Activated CD8-positive, alpha-beta memory T cell treated with anti-CD3 and anti-CD28 coated beads for 4 hours (primary cell): ENCODE measurements around the gene C17orf75.

Experiments used
- DNase-seq, 2 donors: peaks; one replicate each; pipeline ENCODE4 v3.0.0-alpha.2; 2020; ENCODE audit warnings: low read depth in 2 of 2

Gene C17orf75

DNA sequence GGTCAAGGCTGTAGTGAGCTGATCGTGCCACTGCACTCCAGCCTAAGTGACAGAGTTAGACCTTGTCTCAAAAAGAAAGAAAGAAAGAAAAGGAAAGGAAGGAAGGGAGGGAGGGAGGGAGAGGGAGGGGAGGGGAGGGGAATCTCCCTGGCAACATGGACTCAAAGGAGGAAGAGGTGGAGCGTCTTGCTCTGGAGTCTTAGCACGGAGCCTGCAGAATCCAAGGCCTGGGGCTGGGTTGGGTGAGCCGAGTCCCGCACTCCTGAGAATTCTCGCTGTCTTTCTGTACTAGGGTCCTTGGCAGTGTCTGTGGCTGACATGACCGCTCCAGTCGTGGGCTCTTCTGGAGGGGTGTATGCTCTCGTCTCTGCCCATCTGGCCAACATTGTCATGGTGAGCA, 36.9 kb downstream of the C17orf75 start:
- no peak for DNase-seq

DNA sequence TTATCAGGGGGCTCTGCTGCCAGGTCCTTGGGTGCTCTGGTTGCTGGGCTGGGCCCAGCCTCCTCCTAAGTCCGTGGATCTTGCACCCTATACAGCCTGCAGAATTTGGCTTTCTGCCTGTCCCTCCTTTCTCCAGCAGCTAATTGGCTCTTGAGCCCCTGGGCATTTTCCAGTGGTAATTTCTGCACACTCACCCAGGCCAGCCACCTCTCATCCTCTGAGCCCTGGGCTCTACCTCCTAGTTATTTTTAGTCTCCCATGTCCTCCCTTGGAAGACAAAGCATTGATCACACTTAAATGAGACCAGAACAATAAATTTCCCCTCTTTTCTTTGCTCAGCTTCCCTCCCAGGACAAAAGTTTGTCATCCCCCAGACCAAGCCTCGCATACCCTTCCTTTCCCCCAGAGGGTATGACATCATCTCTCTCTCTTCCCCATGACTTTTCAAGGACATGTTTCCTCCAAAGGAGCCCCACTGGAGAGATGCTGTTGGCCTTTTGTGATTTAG, 38.1 kb downstream of the C17orf75 start:
- no peak for DNase-seq

DNA sequence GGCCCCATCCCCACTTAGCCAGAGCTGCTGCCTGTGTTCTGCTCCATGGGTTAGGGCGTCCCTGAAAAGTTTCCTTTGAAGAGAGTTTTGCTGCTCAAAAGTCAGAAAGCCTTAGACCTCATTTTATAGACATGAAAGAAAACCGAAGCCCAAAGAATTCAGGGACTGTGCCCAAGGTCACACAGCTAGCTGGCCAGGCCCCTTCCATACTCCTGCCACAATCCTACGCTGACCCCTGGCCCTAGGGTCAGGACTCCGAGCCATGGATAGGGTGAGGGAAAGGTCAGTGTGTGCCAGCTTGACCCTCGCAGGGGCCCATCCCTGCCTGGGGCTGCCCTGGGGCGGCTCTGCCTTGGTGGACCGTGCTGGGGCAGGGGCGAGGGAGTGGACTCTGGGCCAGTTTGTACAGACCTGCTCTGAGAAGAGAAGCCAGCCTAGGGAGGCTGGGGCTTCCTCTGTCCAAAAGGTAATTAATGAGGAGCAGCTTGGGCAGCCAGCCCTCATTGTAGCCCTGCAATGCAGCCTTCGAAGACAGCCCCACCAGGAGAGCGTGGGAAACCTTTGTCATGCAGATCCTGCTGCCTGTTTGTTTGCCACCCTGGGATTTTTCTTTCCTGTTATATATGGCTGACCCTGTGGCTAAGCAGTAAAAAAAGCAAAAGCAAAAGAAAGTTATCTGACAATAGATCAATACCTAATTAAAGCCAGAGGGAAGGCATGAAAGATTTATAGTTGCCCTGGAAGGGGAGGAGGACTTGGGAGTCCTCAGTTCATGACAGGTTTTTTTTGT, 38.9 kb downstream of the C17orf75 start:
- DNase-seq, result no peak

DNA sequence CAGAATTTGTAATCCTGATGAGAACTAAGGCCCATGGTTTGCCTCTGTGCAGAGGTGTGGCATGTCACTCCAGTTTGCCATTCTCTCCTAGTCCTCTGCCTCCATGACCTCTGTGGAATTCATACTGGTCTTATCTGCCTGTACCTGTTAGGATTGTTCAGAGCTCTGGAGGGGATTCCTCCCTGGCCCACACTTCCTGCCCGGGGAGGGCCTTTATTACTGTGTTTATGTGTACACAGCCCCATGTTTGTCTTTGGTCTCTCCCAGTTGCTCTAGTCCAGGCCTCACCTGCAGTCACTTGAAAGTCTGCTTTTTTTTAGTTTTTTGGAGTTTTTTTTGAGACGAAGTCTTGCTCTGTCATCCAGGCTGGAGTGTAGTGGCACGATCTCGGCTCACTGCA, 39.9 kb downstream of the C17orf75 start:
- no peak for DNase-seq

DNA sequence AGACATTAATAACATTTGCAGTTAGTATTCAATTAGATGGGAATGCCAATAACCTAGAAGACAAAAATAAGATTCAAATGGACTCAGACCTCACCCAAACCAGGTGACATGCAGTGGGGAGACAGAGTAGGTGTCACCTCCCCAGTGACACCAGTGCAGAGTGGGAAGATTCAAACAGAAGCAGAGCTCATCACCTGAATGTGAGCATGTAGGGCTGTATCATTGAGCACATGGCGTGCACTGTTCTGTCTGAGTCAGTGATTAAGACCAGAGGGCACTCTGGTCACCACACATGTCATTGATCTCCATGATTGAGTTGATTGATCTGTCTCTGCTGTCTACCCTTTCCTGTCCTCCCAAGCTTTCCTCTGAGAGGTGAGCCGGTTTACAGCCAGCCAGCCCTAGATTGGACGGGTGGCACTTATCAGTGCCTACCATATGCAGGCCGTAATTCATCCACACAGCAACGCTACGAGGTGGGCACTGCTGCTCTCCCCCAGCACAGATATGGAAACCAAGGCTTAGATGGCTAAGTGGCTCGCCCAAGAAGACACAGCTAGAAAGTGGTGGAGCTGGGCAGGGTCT, 42.3 kb downstream of the C17orf75 start:
- DNase-seq, result no peak

DNA sequence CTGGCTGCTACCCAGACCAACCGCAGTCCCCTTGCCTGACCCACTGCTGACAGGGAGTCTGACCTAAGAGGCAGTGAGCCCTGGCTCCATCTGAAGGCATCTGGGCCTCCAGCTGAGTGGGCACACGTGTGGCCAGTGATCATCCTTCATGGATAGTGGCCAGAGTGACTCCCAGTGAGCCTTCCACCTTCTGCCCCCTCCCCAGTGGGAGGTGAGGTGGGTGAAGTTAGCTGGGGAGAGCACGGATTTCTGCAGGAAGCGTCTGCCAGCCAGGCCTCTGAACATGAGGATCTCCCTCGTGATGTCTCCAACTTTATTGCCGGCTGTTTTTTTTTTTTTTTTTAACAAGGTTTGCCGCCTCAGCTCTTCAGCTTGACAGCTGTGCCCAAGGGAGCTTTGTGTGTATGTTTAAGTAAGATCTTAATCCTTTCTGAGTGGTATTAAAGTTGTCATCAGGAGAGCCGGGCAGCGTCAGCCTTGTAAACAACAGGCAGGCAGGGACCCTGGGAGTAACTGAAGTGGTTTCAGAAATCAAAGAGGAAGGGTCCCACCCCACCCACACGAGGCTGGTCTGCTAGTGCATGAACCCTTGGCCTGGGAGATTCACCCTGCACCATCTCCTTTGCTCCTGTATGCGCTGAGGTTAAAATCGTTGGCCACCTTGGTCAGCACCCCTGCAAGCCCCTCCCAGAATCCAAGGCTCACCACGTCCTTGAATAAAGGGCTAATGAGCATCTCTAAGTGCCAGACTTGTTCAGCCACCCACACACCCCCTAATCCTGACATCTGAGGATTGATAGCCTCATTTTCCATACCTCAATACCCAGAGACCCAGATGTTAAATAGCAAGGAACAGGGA, 43.0 kb downstream of the C17orf75 start:
- no peak for DNase-seq

DNA sequence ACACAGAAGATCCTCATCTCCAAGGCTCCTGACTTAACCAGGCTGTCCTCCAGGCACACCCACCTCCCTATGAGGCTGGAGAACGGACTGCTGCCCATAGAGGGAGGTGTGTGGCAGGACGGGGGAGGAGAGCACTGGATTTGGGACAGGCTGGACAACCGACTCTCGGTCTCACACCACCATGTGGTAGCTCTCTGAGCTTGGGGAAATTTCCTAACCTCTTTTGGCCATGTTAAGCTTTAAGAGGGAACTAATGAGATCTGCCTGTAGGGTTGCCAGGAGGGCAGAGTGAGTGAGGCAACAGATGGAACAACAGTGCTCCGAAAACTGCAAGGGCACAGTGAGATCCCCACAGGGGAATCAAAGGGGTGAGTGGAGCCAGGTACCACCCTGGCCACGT, 43.7 kb downstream of the C17orf75 start:
- no peak for DNase-seq

DNA sequence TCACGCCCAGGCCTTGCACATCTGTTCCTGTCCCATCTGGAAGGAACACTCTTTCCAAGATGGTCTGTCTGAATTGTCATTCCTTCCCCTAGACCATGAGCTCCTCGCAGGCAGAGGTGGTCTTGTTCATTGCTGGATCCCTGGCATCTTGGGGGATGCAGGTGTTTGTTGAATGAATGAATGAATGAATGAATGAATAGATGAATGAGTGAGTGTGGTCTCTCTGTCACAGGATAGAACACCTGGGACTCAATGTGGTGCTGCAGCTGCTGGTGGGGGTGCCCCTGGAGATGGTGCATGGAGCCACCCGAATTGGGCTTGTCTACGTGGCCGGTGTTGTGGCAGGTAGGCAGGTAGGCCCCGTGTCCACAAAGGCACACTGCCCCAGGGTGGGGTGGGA, 44.1 kb downstream of the C17orf75 start:
- no peak for DNase-seq

DNA sequence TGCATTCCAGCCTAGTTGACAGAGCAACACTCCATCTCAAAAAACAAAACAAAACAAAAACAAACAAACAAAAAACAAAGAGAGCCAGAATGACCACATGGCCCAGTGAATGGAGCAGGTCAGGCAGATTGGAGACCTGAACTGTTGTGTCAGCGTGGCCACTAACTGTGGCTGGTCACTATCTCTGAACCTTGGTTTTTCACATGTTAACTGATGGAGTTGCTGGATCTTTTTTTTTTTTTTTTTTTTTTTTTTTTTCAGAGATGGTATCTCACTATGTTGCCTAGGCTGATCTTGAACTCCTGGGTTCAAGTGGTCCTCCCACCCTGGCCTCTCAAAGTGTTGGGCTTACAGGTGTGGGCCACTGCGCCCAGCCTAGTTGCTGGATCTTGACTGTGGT, 44.5 kb downstream of the C17orf75 start:
- no peak for DNase-seq

DNA sequence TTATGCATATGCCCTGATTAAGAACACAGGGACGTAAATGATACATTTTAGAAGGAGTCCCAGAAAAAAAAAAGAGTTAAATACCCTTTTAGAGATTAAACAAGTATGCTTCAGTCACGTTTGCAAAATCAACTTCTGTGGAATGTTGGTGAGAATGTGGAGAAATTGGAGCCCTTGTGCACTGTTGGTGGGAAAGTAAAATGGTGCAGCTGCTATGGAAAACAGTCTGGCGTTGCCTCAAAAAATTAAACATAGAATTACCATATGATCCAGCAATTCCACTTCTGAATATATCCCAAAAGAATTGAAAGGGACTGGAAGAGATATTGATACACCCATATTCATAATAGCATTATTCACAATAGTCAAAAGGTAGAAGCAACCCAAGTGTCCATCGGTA, 49.9 kb downstream of the C17orf75 start:
- DNase-seq, result no peak

DNA sequence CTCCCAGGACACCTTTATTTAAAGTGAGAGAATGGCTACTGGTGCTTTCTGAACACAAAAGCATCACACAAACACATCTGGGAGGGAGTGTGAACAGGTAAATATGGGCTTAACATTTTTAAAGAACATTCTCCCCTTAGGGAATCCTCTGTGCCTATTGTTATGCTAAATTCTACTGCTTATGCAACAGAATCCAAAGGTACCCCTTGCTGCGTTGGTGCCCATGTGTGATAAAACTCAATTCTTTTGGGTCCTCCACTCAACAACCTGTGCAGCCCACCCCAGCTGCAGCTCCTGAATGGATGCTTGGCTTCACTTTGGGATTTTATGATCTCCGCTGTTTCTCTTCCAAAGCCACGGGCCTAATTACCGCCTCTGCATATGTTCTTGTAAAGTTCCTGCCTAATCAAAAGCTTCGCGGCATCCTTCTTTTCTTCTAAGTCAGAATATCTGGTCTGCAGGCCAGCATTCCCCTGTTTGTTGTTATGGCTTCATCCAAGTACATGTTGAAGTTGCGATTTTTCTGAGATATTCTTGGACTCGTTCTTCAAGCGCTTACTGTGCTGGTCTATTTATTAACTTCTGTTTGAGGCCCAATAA, 52.4 kb downstream of the C17orf75 start:
- no peak for DNase-seq

DNA sequence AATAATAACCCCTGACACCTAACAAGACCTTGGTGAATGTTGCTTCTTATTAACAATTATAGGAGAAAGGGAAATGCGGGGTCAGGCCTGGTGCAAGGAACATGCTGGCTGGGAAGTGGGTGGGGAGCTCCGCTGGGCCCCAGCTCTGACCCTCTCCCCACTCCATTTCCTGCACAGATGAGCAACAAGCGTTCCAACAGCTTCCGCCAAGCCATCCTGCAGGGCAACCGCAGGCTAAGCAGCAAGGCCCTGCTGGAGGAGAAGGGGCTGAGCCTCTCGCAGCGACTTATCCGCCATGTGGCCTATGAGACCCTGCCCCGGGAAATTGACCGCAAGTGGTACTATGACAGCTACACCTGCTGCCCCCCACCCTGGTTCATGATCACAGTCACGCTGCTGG, 53.4 kb downstream of the C17orf75 start:
- DNase-seq, result no peak

DNA sequence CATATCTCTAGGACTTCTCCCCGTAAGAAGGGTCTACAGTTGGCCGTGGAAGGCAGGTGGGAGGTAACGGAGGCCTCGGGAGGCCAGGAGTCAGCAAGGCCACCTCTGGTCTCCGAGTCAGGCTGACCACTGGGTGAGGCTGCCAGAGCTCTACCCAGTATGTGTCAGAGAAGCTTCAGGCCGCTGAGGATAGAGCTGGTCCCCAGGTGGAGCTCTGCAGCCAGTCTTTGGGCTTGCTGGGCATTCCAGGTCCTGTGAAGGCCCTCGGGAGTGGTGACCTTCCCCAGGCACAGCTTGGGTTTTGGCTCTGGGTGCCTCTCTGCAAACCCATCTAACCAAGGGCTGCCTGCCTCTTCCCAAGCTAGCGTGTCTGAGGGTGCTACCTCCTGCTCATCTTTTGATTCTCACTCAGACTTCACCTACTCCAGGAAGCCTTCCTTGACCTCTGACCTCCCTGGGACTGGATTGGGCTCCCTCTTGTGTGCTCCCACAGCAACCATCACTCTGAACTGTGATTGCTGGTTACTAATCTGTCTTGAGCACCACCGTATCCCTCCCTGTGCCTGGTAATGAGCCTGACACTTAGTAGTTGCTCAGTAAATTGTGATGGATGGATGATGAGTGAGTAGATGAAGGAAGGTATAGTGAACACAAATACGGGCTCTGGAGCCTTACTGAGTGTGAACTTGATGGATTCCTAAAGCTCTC, 54.0 kb downstream of the C17orf75 start:
- no peak for DNase-seq

DNA sequence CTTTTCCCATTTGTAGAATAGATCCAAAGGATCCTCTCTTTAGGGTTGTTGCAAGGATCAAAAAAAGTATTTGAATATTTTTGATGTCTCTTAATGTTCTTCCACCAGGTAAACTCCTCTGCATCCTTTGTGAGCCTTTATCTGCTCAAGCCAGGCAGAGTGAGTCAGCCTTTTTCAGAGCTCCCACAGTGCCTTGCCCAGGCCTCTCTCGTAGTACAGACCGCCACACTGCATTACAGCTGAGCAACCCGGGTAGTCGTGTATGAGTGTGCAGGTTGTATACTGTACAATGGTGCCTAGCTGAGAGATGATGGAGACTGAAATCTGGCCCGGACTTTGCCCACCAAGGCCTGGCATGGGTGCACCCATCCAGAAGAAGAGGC, 55.5 kb downstream of the C17orf75 start:
- no peak for DNase-seq

DNA sequence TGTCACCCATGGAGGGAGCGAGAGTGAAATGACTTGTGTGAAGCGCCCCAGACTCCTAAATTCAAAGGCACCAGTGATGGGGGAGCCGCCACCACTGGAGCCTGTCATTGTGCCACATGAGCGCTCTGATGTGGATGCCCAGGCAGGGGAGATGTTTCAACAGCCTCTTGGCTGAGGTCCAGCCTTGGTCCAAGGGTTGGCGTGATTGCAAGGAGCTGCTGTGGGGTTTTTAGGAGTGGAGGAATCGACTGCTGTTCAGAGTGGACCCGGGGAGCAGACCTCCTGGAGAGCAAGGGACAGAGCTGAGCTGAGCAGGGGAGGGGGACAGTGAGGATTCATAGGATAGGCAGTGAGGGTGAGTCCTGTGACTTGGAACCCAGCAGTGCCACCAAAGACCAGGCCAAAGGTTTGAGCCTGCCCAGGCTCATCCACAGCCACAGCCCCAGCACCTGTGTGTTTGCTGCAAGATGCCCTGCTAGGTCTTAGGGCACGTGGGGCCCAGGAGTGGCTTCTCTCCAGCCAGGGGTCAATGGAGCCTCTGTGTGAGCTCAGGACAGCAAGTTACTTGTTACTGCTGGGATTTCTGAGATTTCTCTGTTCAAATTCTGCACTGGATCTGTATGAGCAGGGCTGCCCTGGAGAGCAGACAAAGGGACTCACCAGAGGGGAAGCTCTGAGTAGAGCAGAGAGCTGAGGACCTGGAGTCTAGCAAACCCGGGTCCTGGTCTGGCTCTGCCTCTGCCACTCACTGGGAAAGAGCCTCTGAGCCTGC, 56.0 kb downstream of the C17orf75 start:
- no peak for DNase-seq

DNA sequence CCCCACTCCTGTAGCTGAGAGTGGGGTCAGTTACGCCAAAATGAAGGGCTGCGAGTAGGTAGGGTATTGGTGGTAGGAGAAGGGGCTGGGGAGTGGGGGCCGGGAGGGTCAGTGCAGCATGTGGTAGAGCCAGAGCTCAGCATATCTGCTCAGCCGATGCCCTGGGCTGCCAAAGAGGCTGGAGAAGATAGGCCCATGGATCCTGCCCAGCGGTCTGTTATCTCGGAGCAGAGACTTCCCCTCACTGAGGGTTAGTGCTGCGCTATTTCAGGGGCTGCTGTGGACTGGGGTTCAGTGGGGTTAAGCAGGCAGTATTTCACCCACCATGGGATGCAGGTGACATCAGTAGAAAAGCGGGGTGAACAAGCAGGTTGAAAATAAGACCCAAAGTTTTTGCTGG, 56.7 kb downstream of the C17orf75 start:
- no peak for DNase-seq

DNA sequence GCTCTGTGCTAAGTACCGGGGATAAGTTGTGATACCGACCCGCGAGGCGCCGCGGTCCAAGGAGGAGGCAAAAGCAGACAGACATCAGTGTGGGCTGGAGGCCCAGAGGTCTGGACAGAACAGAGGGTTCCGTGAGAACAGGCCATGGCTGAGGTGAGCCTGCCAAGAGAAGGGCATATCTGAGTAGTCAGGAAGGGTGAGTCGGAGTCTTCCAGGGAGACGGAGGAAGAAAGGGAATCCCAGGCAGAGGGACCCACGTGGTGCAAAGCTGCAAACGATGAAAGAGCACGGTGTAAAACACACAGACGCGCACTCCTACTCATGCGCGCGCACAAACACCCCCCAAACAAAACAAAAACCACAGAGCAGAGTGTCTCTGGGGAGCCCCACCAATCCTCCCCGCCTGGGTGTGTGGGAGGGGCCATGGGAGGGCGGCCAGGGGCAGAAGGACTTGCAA, 58.2 kb downstream of the C17orf75 start:
- DNase-seq, result no peak

DNA sequence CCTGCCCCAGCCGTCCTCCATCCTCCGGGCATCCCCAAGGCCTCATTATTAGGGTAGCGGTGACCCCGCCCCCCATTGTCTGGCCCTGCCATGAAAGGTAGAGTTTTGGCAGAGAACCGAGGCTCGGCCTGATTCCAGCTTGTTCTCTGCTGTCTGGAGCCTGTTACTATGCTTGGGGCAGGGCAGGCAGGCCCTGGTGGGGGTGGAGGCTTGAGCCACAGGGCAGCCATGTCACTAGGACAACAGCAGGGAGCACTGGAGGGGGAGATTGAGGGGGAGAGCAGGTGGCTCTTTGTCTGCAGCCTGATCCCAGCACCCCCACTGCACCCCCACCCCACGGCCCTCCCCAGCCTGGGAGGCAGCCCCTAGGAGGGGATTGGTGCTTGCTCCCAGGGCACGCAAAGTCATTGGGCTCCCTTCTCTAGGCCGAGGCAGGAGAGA, 60.9 kb downstream of the C17orf75 start:
- no peak for DNase-seq

DNA sequence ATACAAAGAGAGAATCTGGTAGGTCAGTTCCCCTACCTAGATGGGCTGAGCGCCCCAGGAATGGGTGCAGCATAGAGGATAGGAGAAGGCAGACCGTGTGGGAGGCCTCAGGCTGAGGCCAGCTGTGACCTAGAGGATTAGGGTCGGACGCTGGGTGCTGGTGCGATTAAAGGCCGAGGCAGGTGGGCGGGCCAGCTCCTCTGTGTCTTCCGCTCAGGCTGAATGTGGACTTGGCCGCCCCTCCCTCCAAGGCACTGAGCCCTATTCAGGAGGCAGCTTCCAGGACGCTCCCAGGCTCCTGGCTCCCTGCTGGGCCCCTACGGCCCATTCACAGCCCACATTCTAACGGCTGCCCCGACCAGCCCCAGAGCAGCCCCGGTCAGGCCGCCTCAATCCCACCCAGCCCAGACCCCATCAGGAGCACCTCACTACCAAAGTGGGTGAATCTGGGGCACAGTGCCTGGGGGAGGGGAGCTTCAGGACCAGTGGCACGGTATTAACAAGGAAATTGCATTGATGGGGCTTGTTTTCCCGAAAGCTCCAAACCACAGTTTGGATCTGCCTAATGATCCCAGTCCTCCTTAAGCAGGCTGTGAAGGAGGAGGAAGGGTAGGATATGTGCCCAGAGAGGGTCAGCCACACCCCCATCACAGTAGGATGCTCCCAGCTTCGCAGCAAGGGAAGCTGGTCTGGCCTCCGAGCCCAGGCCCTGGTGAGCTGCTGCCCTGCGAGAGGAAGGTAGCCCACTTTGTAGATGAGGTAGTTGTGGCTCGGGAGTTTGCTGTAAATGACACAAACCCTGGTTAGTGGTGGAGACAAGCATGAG, 61.9 kb downstream of the C17orf75 start:
- no peak for DNase-seq

DNA sequence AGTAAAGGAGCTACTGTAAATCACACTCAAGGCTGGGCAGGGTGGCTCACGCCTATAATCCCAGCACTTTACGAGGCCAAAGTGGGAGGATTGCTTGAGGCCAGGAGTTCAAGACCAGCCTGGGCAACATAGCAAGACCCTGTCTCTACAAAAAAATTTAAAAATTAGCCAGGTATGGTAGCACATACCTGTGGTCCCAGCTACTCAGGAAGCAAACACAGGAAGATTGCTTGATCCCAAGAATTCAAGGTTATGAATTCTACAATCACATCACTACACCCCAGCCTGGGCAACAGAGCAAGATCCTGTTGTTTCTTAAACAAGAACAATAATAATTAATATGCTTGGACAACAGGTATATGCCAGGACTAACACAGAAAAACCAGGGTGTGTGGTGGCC, 63.2 kb downstream of the C17orf75 start:
- no peak for DNase-seq
